ENCODE results near the gene SYT17.

Gene SYT17

GRCh38 chr16:19147627-19148026, 20.4 kb upstream of the SYT17 start:
- no peak overlapping the region for H3K27ac ChIP-seq
- no peak for TF ChIP-seq ZFX (IDR thresholded peaks at IDR 0.05; ENCODE audit: borderline replicate concordance)
- no peak for TF ChIP-seq CTCF (IDR thresholded peaks at IDR 0.05)

GRCh38 chr16:19148189-19148588, 19.9 kb upstream of the SYT17 start:
- H3K27ac ChIP-seq = no peak overlapping the region
- TF ChIP-seq ZFX (IDR thresholded peaks at IDR 0.05; ENCODE audit: borderline replicate concordance) (no peak), CTCF (IDR thresholded peaks at IDR 0.05) (no peak)

- no peak for TF ChIP-seq CTCF (IDR thresholded peaks at IDR 0.05)
- no peak for TF ChIP-seq ZFX (IDR thresholded peaks at IDR 0.05; ENCODE audit: borderline replicate concordance)
- no peak overlapping the region for H3K27ac ChIP-seq
These were observed 16.7 kb upstream of the SYT17 start for GRCh38 chr16:19151310-19151709.

GRCh38 chr16:19152042-19152441, 16.0 kb upstream of the SYT17 start:
- no peak for TF ChIP-seq ZFX (IDR thresholded peaks at IDR 0.05; ENCODE audit: borderline replicate concordance)
- no peak for TF ChIP-seq CTCF (IDR thresholded peaks at IDR 0.05)
- no peak overlapping the region for H3K27ac ChIP-seq

GRCh38 chr16:19153876-19154275, 14.2 kb upstream of the SYT17 start:
- H3K27ac ChIP-seq = no peak overlapping the region
- TF ChIP-seq ZFX (IDR thresholded peaks at IDR 0.05; ENCODE audit: borderline replicate concordance) = no peak
- TF ChIP-seq CTCF (IDR thresholded peaks at IDR 0.05) = no peak

GRCh38 chr16:19162085-19162484, 6.0 kb upstream of the SYT17 start:
- H3K27ac ChIP-seq = no peak overlapping the region
- no peak for TF ChIP-seq CTCF (IDR thresholded peaks at IDR 0.05)
- no peak for TF ChIP-seq ZFX (IDR thresholded peaks at IDR 0.05; ENCODE audit: borderline replicate concordance)

GRCh38 chr16:19163215-19163614, 4.8 kb upstream of the SYT17 start:
- TF ChIP-seq ZFX (IDR thresholded peaks at IDR 0.05; ENCODE audit: borderline replicate concordance) = no peak
- no peak for TF ChIP-seq CTCF (IDR thresholded peaks at IDR 0.05)
- no peak overlapping the region for H3K27ac ChIP-seq
